K562 (cell line): ENCODE measurements around the gene PALLD. TPM values are rescaled to one million over a fixed set of nuclear protein-coding genes. Genes with fewer than 3 reads are reported as not detected.
A peak's percentile ranks its signal among the peaks of the same experiment; 100 is the strongest.
"Not testable (repeated sequence)": the region's sequence is repeated elsewhere in the genome, so short reads cannot be mapped to it uniquely, and the experiment has no call there.

Experiments
- ATAC-seq: fragments of 200-7000 bp; cut with Tn5 transposase; 3 replicates; pipeline ENCODE4 v1.9.1; 2020; ENCODE audit warnings: moderate library complexity
- BruUV-seq: library from RNA; stranded (reverse); fragments of 400-500 nt; replicated peaks from 2 replicates; lab custom pipeline; 2021; lab: Mats Ljungman, UMichigan
- CTCF ChIA-PET: fragments of 300-600 bp; formaldehyde crosslinking; extraction: SDS; loops from one replicate; lab custom pipeline; 2021; ENCODE audit warnings: low intra/inter-chr PET ratio; lab: Yijun Ruan, JAX
- POLR2A ChIA-PET: fragments of 300-600, 350-650 bp; sonication (Branson Sonifier 250); formaldehyde crosslinking; extraction: SDS; loops from one replicate; lab custom pipeline; 2021; ENCODE audit warnings: antibody characterized with exemption, inconsistent platforms; lab: Yijun Ruan, JAX
- DNase-seq, 4 experiments: peaks; one replicate each; pipeline versions ENCODE4 v3.0.0 to v3.0.0-alpha.2; 2011 to 2018; ENCODE audit warnings: low spot score in 3 of 4, mixed read lengths in 3 of 4; ENCODE audit errors: extremely low read depth in 1 of 4
- FAIRE-seq: peaks from 2 replicates; lab custom pipeline; 2011; peaks lifted over from hg19 to GRCh38; lab: Jason Lieb, UNC
- H2AFZ ChIP-seq: 2 replicates; pipeline ENCODE4 v1.6.0; 2011; ENCODE audit warnings: low read depth, low read length, control low read depth, inconsistent platforms
- H3K27ac ChIP-seq: fragments of 200-600 bp; 3 replicates; pipeline ENCODE4 v1.8.0; 2011; ENCODE audit warnings: low read depth, mild to moderate bottlenecking, control low read depth, inconsistent platforms, low read length, moderate library complexity, mixed read lengths; ENCODE audit errors: extremely low read depth
- H3K27me3 ChIP-seq, 2 experiments: fragments of 300-600 bp in 1 of 2; 2 replicates in 1 of 2; 3 replicates in 1 of 2; pipeline versions ENCODE4 v1.6.0 to v1.8.0; 2011; ENCODE audit warnings: inconsistent platforms in 2 of 2, low read length in 2 of 2, mild to moderate bottlenecking in 1 of 2, mixed read lengths in 1 of 2, moderate library complexity in 1 of 2; ENCODE audit not compliant: control insufficient read depth in 2 of 2, insufficient read depth in 2 of 2
- H3K36me3 ChIP-seq: fragments of 300-600 bp; 3 replicates; pipeline ENCODE4 v1.8.0; 2011; ENCODE audit warnings: mild to moderate bottlenecking, low read length, inconsistent platforms; ENCODE audit not compliant: control insufficient read depth, insufficient read depth
- H3K4me1 ChIP-seq, 2 experiments: fragments of 200-600 bp in 1 of 2; replicated peaks in 1 of 2; 2 replicates in 1 of 2; 3 replicates in 1 of 2; pipeline versions ENCODE4 v1.5.1 to v1.8.0; 2011; ENCODE audit warnings: inconsistent platforms in 2 of 2, low read length in 2 of 2, mild to moderate bottlenecking in 1 of 2, mixed read lengths in 1 of 2, moderate library complexity in 1 of 2; ENCODE audit not compliant: control insufficient read depth in 2 of 2, insufficient read depth in 2 of 2
- H3K4me2 ChIP-seq: 2 replicates; pipeline ENCODE4 v1.6.1; 2011; ENCODE audit warnings: low read length, control low read depth, inconsistent platforms, mixed read lengths; ENCODE audit not compliant: insufficient read depth
- H3K4me3 ChIP-seq: fragments of 200-600 bp; sonication (generic), shearing (Covaris generic); 2 replicates; pipeline ENCODE4 v1.5.1; 2016; ENCODE audit warnings: control low read depth, inconsistent platforms
- H3K79me2 ChIP-seq: fragments of 200-600 bp; 3 replicates; pipeline ENCODE4 v1.8.0; 2011; ENCODE audit warnings: low read length, inconsistent platforms; ENCODE audit not compliant: control insufficient read depth, insufficient read depth
- H3K9ac ChIP-seq, 2 experiments: 2 replicates each; pipeline versions ENCODE4 v1.6.0 to v1.6.1; 2011; ENCODE audit warnings: low read depth in 2 of 2, low read length in 2 of 2, control low read depth in 1 of 2, inconsistent platforms in 1 of 2, mild to moderate bottlenecking in 1 of 2, mixed read lengths in 1 of 2; ENCODE audit not compliant: insufficient read depth in 1 of 2
- H3K9me1 ChIP-seq: one replicate; pipeline ENCODE4 v1.6.0; 2011; ENCODE audit warnings: inconsistent platforms, mild to moderate bottlenecking, low read length, moderate library complexity; ENCODE audit not compliant: control insufficient read depth, insufficient read depth
- H3K9me3 ChIP-seq: replicated peaks from 2 replicates; pipeline ENCODE4 v1.5.1; 2011; ENCODE audit warnings: low read depth, low read length, inconsistent platforms; ENCODE audit not compliant: control insufficient read depth, insufficient read depth
- H4K20me1 ChIP-seq: replicated peaks from 2 replicates; pipeline ENCODE4 v1.6.1; 2011; ENCODE audit warnings: low read length, inconsistent platforms, mixed read lengths; ENCODE audit not compliant: control insufficient read depth, insufficient read depth
- RBM25 ChIP-seq: fragments of 200-400 bp; formaldehyde crosslinking; IDR thresholded peaks from 2 replicates; pipeline ENCODE4 v1.6.1; 2018; ENCODE audit warnings: low read length, low read depth, moderate library complexity; ENCODE audit not compliant: severe bottlenecking
- ZNF146 ChIP-seq: IDR thresholded peaks from one replicate; pipeline ENCODE4 v1.6.1; 2018; ENCODE audit warnings: missing compliant biosample characterization; ENCODE audit not compliant: unreplicated experiment
- ZNF41 ChIP-seq: fragments of 250-450 bp; sonication (Bioruptor Pico); conservative IDR thresholded peaks from 2 replicates; pipeline ENCODE4 v1.4.0; 2020; ENCODE audit warnings: mild to moderate bottlenecking
- WGBS: fragments of 100-300 bp; shearing (Covaris generic); methylation state at CpG from one replicate; pipeline ENCODE4 v1.1.6; 2016; ENCODE audit warnings: low coverage, mixed read lengths; ENCODE audit not compliant: insufficient coverage; ENCODE audit errors: missing lambda C conversion rate; 5-methylcytosine and 5-hydroxymethylcytosine counted together
- in situ Hi-C: fragments of 300-500 bp; cut with MboI; formaldehyde crosslinking; loops from 4 replicates; pipeline ENCODE4 v1.15.0; 2018; ENCODE audit warnings: inconsistent platforms, mixed read lengths
- intact Hi-C: fragments of 100-400 bp; cut with micrococcal nuclease; formaldehyde crosslinking; loops from 2 replicates; pipeline ENCODE4 v1.14.2; 2022
- polyA plus RNA-seq, 8 experiments: library from polyadenylated mRNA; depleted of rRNA in 4 of 8; stranded (reverse) in 5 of 8; unstranded in 3 of 8; fragments of >200 nt; fragmentation: Nextera tagmentation in 2 of 8; fragmentation: Illumina TruSeq in 1 of 8; extraction: Ambion mirVana in 2 of 8; extraction: Trizol in 1 of 8; gene quantifications; 2 replicates each; pipeline versions ENCODE4 v1.2.1 to v1.2.3, GENCODE V29; 2011 to 2014; ENCODE audit warnings: inconsistent platforms in 1 of 8, missing spikeins in 1 of 8
- total RNA-seq, 7 experiments: library from RNA; depleted of rRNA in 6 of 7; stranded (reverse); fragments of >200 nt in 6 of 7; fragmentation: Illumina TruSeq in 2 of 7; extraction: Trizol in 2 of 7; gene quantifications; 2 replicates each; pipeline versions ENCODE4 v1.2.1 to v1.2.3, GENCODE V29; 2011 to 2021; ENCODE audit warnings: low replicate concordance in 1 of 7

Gene PALLD
- total and polyA plus RNA-seq, 9 of the 15 experiments (the other 6 are each of a cell fraction or from before 2014, with no cell fraction given) = 0.01 to 0.35 (median 0.06) TPM; not detected in 3

- intact Hi-C loops = no loop called here
- DNase-seq (no peak), ATAC-seq (no peak), FAIRE-seq (no peak)
- no peak overlapping the region for H3K4me3 ChIP-seq
- H3K4me1 ChIP-seq = no peaks in the 10 kb centered on the region
- H2AFZ ChIP-seq = no peak overlapping the region
- BruUV-seq = no TSS peak
- H3K4me2 ChIP-seq = no peak overlapping the region
- H3K36me3 ChIP-seq = no peaks in the 10 kb centered on the region
- H3K79me2 ChIP-seq = no peaks in the 10 kb centered on the region
- no peaks in the 10 kb centered on the region for H3K9me3 ChIP-seq
- H3K27ac ChIP-seq = no peak overlapping the region
- CTCF ChIA-PET = no interaction called here
- H4K20me1 ChIP-seq = no peaks in the 10 kb centered on the region
- POLR2A ChIA-PET = interaction anchor here (0.8 kb wide), 1 partner anchor 38 kb away, joined by 5 read pairs; no protein-coding TSS in a partner anchor
- H3K27me3 ChIP-seq = no peaks in the 10 kb centered on the region; a peak in 1 of 5 replicates
- 14% methylated on average over 4 of the region's 4 CpGs for WGBS
- TF ChIP-seq RBM25 (peak; percentile 15), ZNF41 (CRISPR knock-in tag) (no peak), ZNF146 (CRISPR knock-in tag) (peak; percentile 62)
- H3K9ac ChIP-seq = no peak overlapping the region
- H3K9me1 ChIP-seq = no peaks in the 10 kb centered on the region
- in situ Hi-C loops = no loop called here
Observed at GRCh38 chr4:168802222-168802621, 305.4 kb downstream of the PALLD start.

DNA sequence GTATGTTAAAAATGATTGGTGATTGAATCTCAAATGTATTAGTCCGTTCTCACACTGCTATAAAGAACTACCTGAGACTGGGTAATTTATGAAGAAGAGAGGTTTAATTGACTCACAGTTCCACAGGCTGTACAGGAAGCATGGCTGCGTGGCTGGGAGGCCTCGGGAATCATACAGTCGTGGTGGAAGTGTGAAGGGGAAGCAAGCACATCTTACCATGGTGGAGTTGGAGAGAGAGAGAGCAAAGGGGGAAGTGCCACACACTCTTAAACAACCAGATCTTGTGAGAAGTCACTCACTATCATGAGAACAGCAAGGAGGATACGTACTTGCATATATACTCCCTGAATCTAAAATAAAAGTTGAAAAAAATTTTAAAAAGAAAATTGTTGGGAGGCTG lies 306.2 kb downstream of the PALLD start:
- H3K9me3 ChIP-seq, intact Hi-C loops, BruUV-seq, ATAC-seq, H3K36me3 ChIP-seq, H3K27ac ChIP-seq, H3K79me2 ChIP-seq, CTCF ChIA-PET, H3K4me2 ChIP-seq, H3K9me1 ChIP-seq, H3K4me3 ChIP-seq, POLR2A ChIA-PET, DNase-seq, H4K20me1 ChIP-seq, H3K4me1 ChIP-seq, in situ Hi-C loops, H2AFZ ChIP-seq, H3K27me3 ChIP-seq, FAIRE-seq, H3K9ac ChIP-seq: not testable (repeated sequence)
- WGBS = 2% methylated on average over 5 of the region's 5 CpGs
